Measurements from ENCODE around the gene TTYH2. TPM values are rescaled to one million over a fixed set of nuclear protein-coding genes. Genes with fewer than 3 reads are reported as not detected.
A peak's percentile ranks its signal among the peaks of the same experiment; 100 is the strongest.
"Not testable (repeated sequence)": the region's sequence is repeated elsewhere in the genome, so short reads cannot be mapped to it uniquely, and the experiment has no call there.

The TTYH2 gene
- polyA plus RNA-seq, 3 donors = 12.3 to 57.4 (median 18.7) TPM

- intact Hi-C loops (cut with micrococcal nuclease) = no loop called here
- TF ChIP-seq CTCF (IDR thresholded peaks at IDR 0.05) = no peak
- no peaks in the 10 kb centered on the region for H3K9me3 ChIP-seq (replicated peaks in 1 of 2; ENCODE audit: control insufficient read depth in 1 of 2, insufficient read depth in 1 of 2, low read length in 2 of 2)
- Mint-ChIP-seq H3K4me1 (peaks cover 31% of the 10 kb centered on the region), H3K36me3 (peaks cover 0 to 1% of the 10 kb centered on the region in 2 donors), H3K9me3 (no peaks in the 10 kb centered on the region), H3K4me3 (no peak overlapping the region), H3K27me3 (ENCODE audit: low read depth in 3 of 3) (peaks cover 26% of the 10 kb centered on the region in 3 donors), H3K27ac (peak overlapping the region in 1 of 7 donors; percentile 8)
- no peak overlapping the region for H3K9ac ChIP-seq (ENCODE audit: insufficient read depth, low read length, poor library complexity, severe bottlenecking)
- H3K4me2 ChIP-seq (replicated peaks; ENCODE audit: extremely low read depth, low read length, poor library complexity, severe bottlenecking) = no peak overlapping the region
- H4K20me1 ChIP-seq (ENCODE audit: insufficient read depth, low read length) = no peaks in the 10 kb centered on the region
- no peaks in the 10 kb centered on the region for H3K36me3 ChIP-seq (replicated peaks in 1 of 2; ENCODE audit: control insufficient read depth in 1 of 2, insufficient read depth in 2 of 2, low read length in 2 of 2)
- H3K27ac ChIP-seq (ENCODE audit: low read depth in 1 of 2, low read length in 2 of 2) = no peak overlapping the region
- no peak for DNase-seq
- no peaks in the 10 kb centered on the region for H3K79me2 ChIP-seq (ENCODE audit: insufficient read depth, low read length)
- H3K27me3 ChIP-seq (ENCODE audit: control insufficient read depth in 2 of 2, insufficient read depth in 2 of 2, low read length in 2 of 2) = peaks cover 3 to 16% of the 10 kb centered on the region in 2 donors
- no peak overlapping the region for H2AFZ ChIP-seq (ENCODE audit: insufficient read depth, low read depth, low read length, poor library complexity, severe bottlenecking)
- peaks cover 21 to 22% of the 10 kb centered on the region in 2 donors for H3K4me1 ChIP-seq (ENCODE audit: control insufficient read depth in 1 of 2, insufficient read depth in 2 of 2, low read length in 2 of 2)
- no peak overlapping the region for H3K4me3 ChIP-seq (replicated peaks in 1 of 3; ENCODE audit: low read depth in 2 of 3, low read length in 3 of 3)
- WGBS (ENCODE audit: insufficient coverage) = 69% methylated on average over 4 of the region's 5 CpGs
Measured at GRCh38 chr17:74276541-74277009, 63.2 kb downstream of the TTYH2 start.

GRCh38 chr17:74277935-74278334, 64.6 kb downstream of the TTYH2 start:
- no peaks in the 10 kb centered on the region for H3K9me3 ChIP-seq (replicated peaks in 1 of 2; ENCODE audit: control insufficient read depth in 1 of 2, insufficient read depth in 1 of 2, low read length in 2 of 2)
- no peaks in the 10 kb centered on the region for H3K36me3 ChIP-seq (replicated peaks in 1 of 2; ENCODE audit: control insufficient read depth in 1 of 2, insufficient read depth in 2 of 2, low read length in 2 of 2)
- Mint-ChIP-seq H3K27me3 (ENCODE audit: low read depth in 3 of 3) (peaks cover 22 to 26% (median 24%) of the 10 kb centered on the region in 3 donors), H3K27ac (no peak overlapping the region), H3K4me1 (peaks cover 40% of the 10 kb centered on the region), H3K9me3 (no peaks in the 10 kb centered on the region), H3K36me3 (peaks cover 0 to 1% of the 10 kb centered on the region in 2 donors), H3K4me3 (no peak overlapping the region)
- H2AFZ ChIP-seq (ENCODE audit: insufficient read depth, low read depth, low read length, poor library complexity, severe bottlenecking) = no peak overlapping the region
- H3K27ac ChIP-seq (ENCODE audit: low read depth in 1 of 2, low read length in 2 of 2) = no peak overlapping the region
- no peaks in the 10 kb centered on the region for H4K20me1 ChIP-seq (ENCODE audit: insufficient read depth, low read length)
- no CpG with 5 or more reads among the region's 1 CpG for WGBS (ENCODE audit: insufficient coverage)
- TF ChIP-seq CTCF (IDR thresholded peaks at IDR 0.05) = no peak
- no peak overlapping the region for H3K9ac ChIP-seq (ENCODE audit: insufficient read depth, low read length, poor library complexity, severe bottlenecking)
- no peak overlapping the region for H3K4me3 ChIP-seq (replicated peaks in 1 of 3; ENCODE audit: low read depth in 2 of 3, low read length in 3 of 3)
- peaks cover 3 to 16% of the 10 kb centered on the region in 2 donors for H3K27me3 ChIP-seq (ENCODE audit: control insufficient read depth in 2 of 2, insufficient read depth in 2 of 2, low read length in 2 of 2)
- no peak overlapping the region for H3K4me2 ChIP-seq (replicated peaks; ENCODE audit: extremely low read depth, low read length, poor library complexity, severe bottlenecking)
- DNase-seq = no peak
- H3K4me1 ChIP-seq (ENCODE audit: control insufficient read depth in 1 of 2, insufficient read depth in 2 of 2, low read length in 2 of 2) = peaks cover 29 to 31% of the 10 kb centered on the region in 2 donors
- intact Hi-C loops (cut with micrococcal nuclease) = no loop called here
- no peaks in the 10 kb centered on the region for H3K79me2 ChIP-seq (ENCODE audit: insufficient read depth, low read length)

GRCh38 chr17:74279617-74280016, 66.2 kb downstream of the TTYH2 start:
- not testable (repeated sequence) for H3K9me3 ChIP-seq (replicated peaks in 1 of 2; ENCODE audit: control insufficient read depth in 1 of 2, insufficient read depth in 1 of 2, low read length in 2 of 2); H3K36me3 Mint-ChIP-seq; H3K27ac ChIP-seq (ENCODE audit: low read depth in 1 of 2, low read length in 2 of 2); DNase-seq; H3K9ac ChIP-seq (ENCODE audit: insufficient read depth, low read length, poor library complexity, severe bottlenecking); H3K9me3 Mint-ChIP-seq; H3K4me2 ChIP-seq (replicated peaks; ENCODE audit: extremely low read depth, low read length, poor library complexity, severe bottlenecking); H4K20me1 ChIP-seq (ENCODE audit: insufficient read depth, low read length); H2AFZ ChIP-seq (ENCODE audit: insufficient read depth, low read depth, low read length, poor library complexity, severe bottlenecking); H3K36me3 ChIP-seq (replicated peaks in 1 of 2; ENCODE audit: control insufficient read depth in 1 of 2, insufficient read depth in 2 of 2, low read length in 2 of 2); H3K79me2 ChIP-seq (ENCODE audit: insufficient read depth, low read length); H3K4me3 ChIP-seq (replicated peaks in 1 of 3; ENCODE audit: low read depth in 2 of 3, low read length in 3 of 3); H3K27me3 ChIP-seq (ENCODE audit: control insufficient read depth in 2 of 2, insufficient read depth in 2 of 2, low read length in 2 of 2)
- intact Hi-C loops (cut with micrococcal nuclease) = loop anchor here (5.0 kb wide), 1 partner anchor 67 kb away; the partner anchor contains the start of gene TTYH2 (in 2 of the 2)
- Mint-ChIP-seq H3K4me3 (peak overlapping the region in 1 of 2 donors; percentile 39), H3K4me1 (peaks cover 33% of the 10 kb centered on the region), H3K27ac (peak overlapping the region in 1 of 7 donors; percentile 84), H3K27me3 (ENCODE audit: low read depth in 3 of 3) (peaks cover 14 to 21% (median 14%) of the 10 kb centered on the region in 3 donors)
- peaks cover 29 to 31% of the 10 kb centered on the region in 2 donors for H3K4me1 ChIP-seq (ENCODE audit: control insufficient read depth in 1 of 2, insufficient read depth in 2 of 2, low read length in 2 of 2)
- WGBS (ENCODE audit: insufficient coverage) = 98% methylated on average over 6 of the region's 7 CpGs
